Suprapubic skin (tissue), 4 donors: ENCODE results near the gene ARTN.

Experiments
- EP300 ChIP-seq: sonication (generic); formaldehyde crosslinking; IDR thresholded peaks from one replicate; pipeline ENCODE4 v1.6.1; 2017; ENCODE audit warnings: antibody characterized with exemption
- POLR2A ChIP-seq, 2 donors: fragments of 450-650 bp; IDR thresholded peaks; one replicate each; pipeline ENCODE4 v1.6.1; 2017; ENCODE audit warnings: antibody characterized with exemption in 2 of 2, mild to moderate bottlenecking in 2 of 2, moderate library complexity in 2 of 2
- POLR2AphosphoS5 ChIP-seq, 3 donors: sonication (generic); formaldehyde crosslinking; IDR thresholded peaks; one replicate each; pipeline ENCODE4 v1.6.1; 2017; ENCODE audit warnings: antibody characterized with exemption in 3 of 3
- TF ChIP-seq, protein P1 (sequence below), 2 donors: fragments of 200-600 bp in 1 of 2; fragments of 450-650 bp in 1 of 2; sonication (generic) in 1 of 2; IDR thresholded peaks; one replicate each; pipeline ENCODE4 v1.5.1; 2016 to 2019; ENCODE audit warnings: antibody characterized with exemption in 2 of 2, mild to moderate bottlenecking in 1 of 2, moderate library complexity in 1 of 2

GRCh38 chr1:43908226-43908625 lies 25.4 kb upstream of the ARTN start:
- TF ChIP-seq POLR2A (IDR thresholded peaks at IDR 0.05) (no peak), POLR2AphosphoS5 (IDR thresholded peaks at IDR 0.05) (no peak), EP300 (no peak)
- TF ChIP-seq, protein P1, sequence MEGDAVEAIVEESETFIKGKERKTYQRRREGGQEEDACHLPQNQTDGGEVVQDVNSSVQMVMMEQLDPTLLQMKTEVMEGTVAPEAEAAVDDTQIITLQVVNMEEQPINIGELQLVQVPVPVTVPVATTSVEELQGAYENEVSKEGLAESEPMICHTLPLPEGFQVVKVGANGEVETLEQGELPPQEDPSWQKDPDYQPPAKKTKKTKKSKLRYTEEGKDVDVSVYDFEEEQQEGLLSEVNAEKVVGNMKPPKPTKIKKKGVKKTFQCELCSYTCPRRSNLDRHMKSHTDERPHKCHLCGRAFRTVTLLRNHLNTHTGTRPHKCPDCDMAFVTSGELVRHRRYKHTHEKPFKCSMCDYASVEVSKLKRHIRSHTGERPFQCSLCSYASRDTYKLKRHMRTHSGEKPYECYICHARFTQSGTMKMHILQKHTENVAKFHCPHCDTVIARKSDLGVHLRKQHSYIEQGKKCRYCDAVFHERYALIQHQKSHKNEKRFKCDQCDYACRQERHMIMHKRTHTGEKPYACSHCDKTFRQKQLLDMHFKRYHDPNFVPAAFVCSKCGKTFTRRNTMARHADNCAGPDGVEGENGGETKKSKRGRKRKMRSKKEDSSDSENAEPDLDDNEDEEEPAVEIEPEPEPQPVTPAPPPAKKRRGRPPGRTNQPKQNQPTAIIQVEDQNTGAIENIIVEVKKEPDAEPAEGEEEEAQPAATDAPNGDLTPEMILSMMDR (IDR thresholded peaks at IDR 0.05), result no peak
